Psoas muscle (tissue), 8 donors: Measurements from ENCODE around the gene DENND1A. TPM values are rescaled to one million over a fixed set of nuclear protein-coding genes. Genes with fewer than 3 reads are reported as not detected.

Experiments used
- ATAC-seq, 4 donors: fragments of 200-7000 bp; cut with Tn5 transposase; one replicate each; pipeline ENCODE4 v1.9.1; 2020; ENCODE audit warnings: moderate library complexity in 3 of 4, mild to moderate bottlenecking in 2 of 4
- DNase-seq, 2 donors: peaks; one replicate each; pipeline ENCODE4 v3.0.0-alpha.2; 2020
- H3K27ac ChIP-seq: fragments of 200-600 bp; one replicate; pipeline ENCODE4 v1.8.0; 2022
- H3K27me3 ChIP-seq, 3 donors: fragments of 200-600 bp in 1 of 3; one replicate each; pipeline versions ENCODE4 v1.6.1 to v1.8.0; 2013 to 2022; ENCODE audit warnings: low read length in 2 of 3, mild to moderate bottlenecking in 2 of 3, moderate library complexity in 1 of 3; ENCODE audit not compliant: insufficient read depth in 3 of 3
- H3K36me3 ChIP-seq, 2 donors: fragments of 200-600 bp in 1 of 2; one replicate each; pipeline versions ENCODE4 v1.6.1 to v1.8.0; 2013 to 2022; ENCODE audit warnings: low read depth in 1 of 2, mild to moderate bottlenecking in 1 of 2, moderate library complexity in 1 of 2; ENCODE audit not compliant: insufficient read depth in 1 of 2
- H3K4me1 ChIP-seq: fragments of 200-600 bp; one replicate; pipeline ENCODE4 v1.8.0; 2022
- H3K4me3 ChIP-seq: fragments of 200-600 bp; one replicate; pipeline ENCODE4 v1.8.0; 2022; ENCODE audit warnings: mild to moderate bottlenecking
- H3K9me3 ChIP-seq: fragments of 200-600 bp; one replicate; pipeline ENCODE4 v1.8.0; 2022
- CTCF ChIP-seq: fragments of 200-600 bp; IDR thresholded peaks from one replicate; pipeline ENCODE4 v1.8.0; 2022; ENCODE audit warnings: antibody characterized with exemption
- WGBS, 3 donors: extraction: QIAGEN DNeasy Blood & Tissue Kit; methylation state at CpG; one replicate each; pipeline versions ENCODE4 v1.1.6 to v1.1.7; 2013; 5-methylcytosine and 5-hydroxymethylcytosine counted together
- intact Hi-C, 2 donors: fragments of 100-400 bp; cut with DNase I; formaldehyde crosslinking; loops; one replicate each; pipeline versions ENCODE4 v1.11.0 to v1.14.2; 2022
- polyA plus RNA-seq, 3 donors: library from polyadenylated mRNA; stranded (reverse); fragments of 200-250 nt; gene quantifications; one replicate each; pipeline ENCODE4 v1.2.3, GENCODE V29; 2013
- total RNA-seq, 4 donors: library from RNA; stranded (reverse); fragmentation: NEBNext Ultra II Directional in 2 of 4; extraction: Animal tissue kit (Norgen Biotek cat#: 25700) in 2 of 4; gene quantifications; one replicate each; pipeline versions ENCODE4 v1.2.1 to v1.2.4, GENCODE V29; 2021 to 2023
- donor health status: healthy with polysubstance abuse.
- donor health status: DM: no; HTN: no; CAD: no; lungs with moderate emphysema.
- donor health status: Bipolar disorder and iron deficiency.
- donor health status: healthy.
- donor health status: DM: yes; HTN: yes; CAD: no.
- donor health status: DM: no; HTN: no; CAD: no.
- donor health status: DM: no; HTN: no; CAD: no.
- donor health status: DM: yes; HTN: yes; CAD: no.

The DENND1A gene
- total and polyA plus RNA-seq, 7 donors, result 6.1 to 17.3 (median 13.9) TPM

DNA sequence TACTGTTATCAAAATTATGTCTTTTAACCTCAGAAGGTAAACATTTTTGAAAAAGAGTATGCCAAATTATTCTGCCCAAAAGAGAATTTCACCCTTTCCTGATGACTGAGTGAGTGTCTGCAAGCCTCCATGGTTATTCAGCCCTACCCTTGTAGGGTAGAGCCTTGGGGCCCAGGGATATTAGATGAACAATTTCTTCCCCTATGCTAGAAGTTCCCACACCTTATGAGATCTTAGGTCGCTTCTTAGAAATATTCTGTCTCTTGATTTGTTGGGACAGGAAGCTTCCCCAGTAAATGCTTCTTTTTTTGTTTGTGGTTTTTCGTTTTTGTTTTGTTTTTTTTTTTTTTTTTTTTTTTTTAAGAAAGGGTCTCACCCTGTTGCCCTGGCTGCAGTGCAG, 570.8 kb downstream of the DENND1A start:
- H3K4me1 ChIP-seq, result no peaks in the 10 kb centered on the region
- WGBS, 3 donors, result 79 to 83% (median 80%) methylated on average over 2 of the region's 2 CpGs
- H3K4me3 ChIP-seq, result no peak overlapping the region
- ATAC-seq (no peak), DNase-seq (no peak)
- TF ChIP-seq CTCF, result no peak
- H3K9me3 ChIP-seq, result no peaks in the 10 kb centered on the region
- no peaks in the 10 kb centered on the region for H3K36me3 ChIP-seq
- H3K27me3 ChIP-seq, result peaks cover 0 to 1% (median 0%) of the 10 kb centered on the region in 3 donors
- intact Hi-C loops, result no loop called here
- H3K27ac ChIP-seq, result no peak overlapping the region

GRCh38 chr9:123358181-123358905, 571.6 kb downstream of the DENND1A start:
- Histone ChIP-seq H3K27me3 (peaks cover 0 to 1% (median 0%) of the 10 kb centered on the region in 3 donors), H3K4me3 (no peak overlapping the region), H3K4me1 (no peaks in the 10 kb centered on the region), H3K27ac (no peak overlapping the region), H3K9me3 (no peaks in the 10 kb centered on the region), H3K36me3 (no peaks in the 10 kb centered on the region)
- 81 to 84% (median 83%) methylated on average over 10 of the region's 10 CpGs for WGBS, 3 donors
- intact Hi-C loops, result no loop called here
- ATAC-seq (no peak), DNase-seq (no peak)
- no peak for TF ChIP-seq CTCF

GRCh38 chr9:123357743-123358059, 572.2 kb downstream of the DENND1A start:
- H3K4me3 ChIP-seq, result no peak overlapping the region
- no peaks in the 10 kb centered on the region for H3K4me1 ChIP-seq
- WGBS, 3 donors, result 96 to 100% (median 96%) methylated on average over 2 of the region's 2 CpGs
- TF ChIP-seq CTCF, result no peak
- H3K27ac ChIP-seq, result no peak overlapping the region
- no peaks in the 10 kb centered on the region for H3K36me3 ChIP-seq
- H3K27me3 ChIP-seq, result peaks cover 0 to 1% (median 0%) of the 10 kb centered on the region in 3 donors
- ATAC-seq (no peak), DNase-seq (no peak)
- no peaks in the 10 kb centered on the region for H3K9me3 ChIP-seq
- intact Hi-C loops, result no loop called here

- no peak for DNase-seq
- intact Hi-C loops, result no loop called here
- no peak for TF ChIP-seq CTCF
Observed at GRCh38 chr9:123356851-123357742, 572.8 kb downstream of the DENND1A start.

More at GRCh38 chr9:123356851-123357742, 572.8 kb downstream of the DENND1A start:
- no peak overlapping the region for H3K4me3 ChIP-seq
- 68 to 77% (median 75%) methylated on average over 19 of the region's 19 CpGs for WGBS, 3 donors
- H3K36me3 ChIP-seq, result no peaks in the 10 kb centered on the region
- H3K27me3 ChIP-seq, result no peaks in the 10 kb centered on the region
- no peaks in the 10 kb centered on the region for H3K4me1 ChIP-seq
- no peak for ATAC-seq
- H3K27ac ChIP-seq, result no peak overlapping the region
- H3K9me3 ChIP-seq, result no peaks in the 10 kb centered on the region
